Hematopoietic multipotent progenitor cell (in vitro differentiated cells): ENCODE results near the gene AGBL4. TPM values are rescaled to one million over a fixed set of nuclear protein-coding genes. Genes with fewer than 3 reads are reported as not detected.

ENCODE experiments used
- DNase-seq, 3 donors: peaks; one replicate each; pipeline ENCODE4 v3.0.0-alpha.2; 2011 to 2015; ENCODE audit warnings: low read depth in 2 of 3, low spot score in 2 of 3
- total RNA-seq: library from RNA; depleted of rRNA; stranded (reverse); fragments of >200 nt; gene quantifications from one replicate; pipeline ENCODE4 v1.2.3, GENCODE V29; 2012

AGBL4 gene
- total RNA-seq, 1 donor: 0.54 TPM

GRCh38 chr1:48916130-48917069, 1107.4 kb downstream of the AGBL4 start:
- peak in 1 of 3 donors; percentile 45 for DNase-seq

DNA sequence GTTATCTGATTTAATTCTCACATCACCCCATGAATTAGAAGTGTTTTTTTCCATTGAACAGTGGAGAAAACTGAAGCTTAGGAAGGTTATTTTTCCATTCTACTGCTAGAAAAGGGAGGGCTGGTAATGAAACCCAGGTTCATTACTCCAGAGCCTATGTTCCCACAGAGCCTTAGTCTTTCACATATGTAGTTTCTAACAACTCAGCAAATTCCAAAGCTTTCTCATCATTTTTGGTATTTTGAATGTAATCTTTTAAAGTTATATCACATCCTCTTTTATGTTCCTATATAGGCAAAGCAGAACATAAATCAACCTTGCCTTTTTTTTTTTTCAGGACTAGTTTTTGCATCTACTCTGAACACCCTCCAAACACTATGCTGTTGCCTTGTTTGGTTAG, 1115.1 kb downstream of the AGBL4 start:
- no peak for DNase-seq

- DNase-seq: no peak
Measured at GRCh38 chr1:48906729-48907128, 1117.0 kb downstream of the AGBL4 start.

GRCh38 chr1:48906164-48906563, 1117.6 kb downstream of the AGBL4 start:
- DNase-seq: no peak

DNA sequence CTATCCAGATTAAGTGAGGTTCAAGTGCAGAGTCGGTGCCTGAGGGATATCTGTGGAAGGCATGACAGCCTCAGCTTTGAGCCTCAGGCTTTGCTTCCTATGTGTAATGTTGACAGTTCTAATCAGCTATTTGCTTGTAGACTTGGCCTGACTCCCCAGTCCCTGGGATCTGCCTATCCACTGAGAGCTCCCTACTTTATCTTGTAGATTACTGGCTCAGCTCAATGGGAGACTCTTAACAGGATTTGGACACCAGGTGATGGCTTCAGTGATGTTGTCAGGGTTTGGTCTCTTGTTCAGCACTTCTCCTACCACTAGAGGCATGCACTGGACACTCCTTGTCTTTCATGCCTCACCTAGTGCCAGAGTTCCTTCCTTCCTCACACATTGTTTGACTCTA, 1120.5 kb downstream of the AGBL4 start:
- DNase-seq: no peak

DNA sequence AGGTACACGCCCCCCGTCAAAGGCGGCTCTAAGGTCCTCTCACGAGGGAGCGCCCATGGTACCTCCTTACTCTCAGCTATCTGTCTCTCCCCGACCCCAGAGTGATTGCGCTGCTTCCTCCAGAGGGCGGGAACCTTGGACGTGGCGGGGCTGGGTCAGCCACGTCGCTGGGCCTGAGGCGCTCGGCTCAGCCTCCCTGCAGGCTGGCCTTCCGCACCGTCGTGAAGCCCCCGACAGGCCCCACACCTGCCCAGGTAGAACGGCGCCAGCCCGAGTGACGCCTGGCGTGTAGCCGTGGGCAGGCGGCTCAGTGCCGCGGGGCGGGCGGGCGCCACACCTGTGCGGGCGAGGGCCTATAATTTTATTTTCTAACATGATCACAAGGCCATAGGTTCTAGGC, 1124.9 kb downstream of the AGBL4 start:
- no peak for DNase-seq

GRCh38 chr1:48889615-48890014, 1134.1 kb downstream of the AGBL4 start:
- DNase-seq: no peak

GRCh38 chr1:48889082-48889481, 1134.7 kb downstream of the AGBL4 start:
- no peak for DNase-seq

GRCh38 chr1:48887796-48888195, 1136.0 kb downstream of the AGBL4 start:
- no peak for DNase-seq

GRCh38 chr1:48882020-48882419, 1141.7 kb downstream of the AGBL4 start:
- DNase-seq: no peak

DNA sequence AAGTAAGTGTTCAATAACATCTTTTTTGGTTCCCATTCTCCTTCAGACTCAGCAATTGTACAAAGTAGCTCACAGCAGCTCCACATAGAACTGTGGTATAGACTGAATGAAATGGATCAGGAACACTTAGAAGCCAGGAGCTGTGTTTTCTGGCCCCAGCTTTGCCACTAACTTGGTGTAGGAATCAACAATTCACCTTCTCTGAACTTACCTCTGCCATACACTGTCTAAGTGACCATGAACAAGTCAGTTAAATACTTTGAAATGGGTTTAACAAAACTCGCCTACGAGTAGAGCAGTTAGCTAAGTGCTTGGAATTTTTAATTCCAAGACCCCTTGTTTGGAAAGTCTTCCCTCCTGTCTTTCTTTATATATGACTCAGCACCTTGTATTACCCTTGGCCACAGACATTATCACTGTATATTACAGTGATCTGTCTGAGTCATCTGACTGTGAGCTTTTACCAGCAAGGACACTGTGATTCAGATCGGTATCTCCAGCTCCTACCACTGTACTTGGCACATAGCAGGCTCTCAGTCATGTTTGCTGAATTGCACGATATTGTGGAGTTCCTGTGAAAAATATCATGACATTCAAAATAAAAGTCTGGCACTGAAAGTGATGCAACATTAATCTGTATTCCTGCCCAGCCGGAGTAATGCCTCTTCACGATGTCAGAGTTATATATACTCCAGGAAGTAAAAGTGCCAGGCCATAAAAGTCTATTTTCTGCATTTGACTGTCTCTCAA, 1145.4 kb downstream of the AGBL4 start:
- no peak for DNase-seq

- no peak for DNase-seq
Measured at GRCh38 chr1:48876330-48876785, 1147.4 kb downstream of the AGBL4 start.

- DNase-seq: no peak
Measured at GRCh38 chr1:48875552-48876329, 1148.0 kb downstream of the AGBL4 start.

DNA sequence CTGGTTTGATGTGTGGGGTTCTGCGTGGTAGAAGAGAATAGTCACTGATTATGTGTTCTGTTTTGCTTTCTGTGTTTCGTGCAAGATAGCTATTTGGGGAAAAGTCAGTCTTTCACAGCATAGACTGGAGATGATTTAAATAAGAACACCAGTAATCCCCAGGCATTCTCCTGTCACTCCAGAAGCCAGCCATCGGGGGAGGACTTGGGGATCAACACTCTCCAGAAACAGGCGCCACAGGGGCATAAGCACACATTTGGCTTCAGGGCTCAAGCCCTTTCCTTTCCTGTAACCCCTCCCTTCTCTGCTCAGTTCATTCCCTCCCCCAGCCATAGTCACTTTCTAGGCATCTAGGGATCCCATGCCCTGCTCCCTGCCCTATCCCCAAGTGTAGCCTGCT, 1149.8 kb downstream of the AGBL4 start:
- DNase-seq: no peak

GRCh38 chr1:48870596-48870995, 1153.2 kb downstream of the AGBL4 start:
- peak in 2 of 3 donors; percentile 7 to 48 for DNase-seq

GRCh38 chr1:48869116-48869893, 1154.4 kb downstream of the AGBL4 start:
- DNase-seq: no peak

GRCh38 chr1:48864913-48865312, 1158.8 kb downstream of the AGBL4 start:
- no peak for DNase-seq

DNA sequence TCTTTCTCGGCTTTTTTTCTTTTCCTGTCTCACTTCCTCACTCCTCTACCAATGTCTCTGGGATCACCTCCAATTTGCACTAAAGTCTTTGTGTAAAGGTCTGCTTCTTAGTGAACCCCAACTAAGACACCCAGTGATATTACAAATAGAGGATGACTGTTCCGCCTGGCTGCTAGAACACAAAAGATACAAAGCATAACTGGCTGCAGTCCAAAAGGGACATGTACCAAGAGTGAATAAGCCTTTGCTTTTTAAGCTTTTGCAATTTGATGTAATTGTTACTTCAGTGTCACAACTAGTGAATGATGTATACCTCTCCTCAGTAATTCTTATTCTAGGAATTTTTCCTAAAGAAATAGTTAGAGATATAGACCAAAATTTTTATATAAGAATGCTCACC, 1164.3 kb downstream of the AGBL4 start:
- no peak for DNase-seq

GRCh38 chr1:48858200-48858920, 1165.4 kb downstream of the AGBL4 start:
- DNase-seq: no peak
